ENCODE measurements around the gene OSBP2. TPM values are rescaled to one million over a fixed set of nuclear protein-coding genes. Genes with fewer than 3 reads are reported as not detected.

OSBP2 gene
- total and polyA plus RNA-seq, 2 experiments from 2014 or later, result 2.1 to 2.9 TPM

- Histone ChIP-seq H3K79me2 (replicated peaks; ENCODE audit: insufficient read depth) (peaks cover 74% of the 10 kb centered on the region), H4K20me1 (replicated peaks; ENCODE audit: insufficient read depth) (peaks cover 49% of the 10 kb centered on the region), H3K4me2 (no peak overlapping the region), H3F3A (replicated peaks; ENCODE audit: low read depth) (0 out of 2 replicates have a peak, but pooled peaks cover 4% of the 10 kb centered on the region), H3K4me3 (no peak overlapping the region), H3K4me1 (ENCODE audit: insufficient read depth) (no peaks in the 10 kb centered on the region), H3K9me2 (ENCODE audit: insufficient read depth) (no peaks in the 10 kb centered on the region), H2AFZ (no peak overlapping the region), H3K36me3 (ENCODE audit: insufficient read depth) (peaks cover 63% of the 10 kb centered on the region), H3K27ac (ENCODE audit: low read depth) (no peak overlapping the region), H3K27me3 (ENCODE audit: insufficient read depth) (no peaks in the 10 kb centered on the region)
- no peak overlapping the region for H3K27ac Mint-ChIP-seq
- DNase-seq (ENCODE audit: low spot score) (no peak), ATAC-seq (no peak)
- no peaks in the 10 kb centered on the region for H3K4me1 Mint-ChIP-seq
- no peak overlapping the region for H3K4me3 Mint-ChIP-seq
- H3K27me3 Mint-ChIP-seq (ENCODE audit: insufficient read depth, low read depth, poor library complexity), result no peaks in the 10 kb centered on the region
- no peaks in the 10 kb centered on the region for H3K9me3 Mint-ChIP-seq
- TF ChIP-seq, protein P1, sequence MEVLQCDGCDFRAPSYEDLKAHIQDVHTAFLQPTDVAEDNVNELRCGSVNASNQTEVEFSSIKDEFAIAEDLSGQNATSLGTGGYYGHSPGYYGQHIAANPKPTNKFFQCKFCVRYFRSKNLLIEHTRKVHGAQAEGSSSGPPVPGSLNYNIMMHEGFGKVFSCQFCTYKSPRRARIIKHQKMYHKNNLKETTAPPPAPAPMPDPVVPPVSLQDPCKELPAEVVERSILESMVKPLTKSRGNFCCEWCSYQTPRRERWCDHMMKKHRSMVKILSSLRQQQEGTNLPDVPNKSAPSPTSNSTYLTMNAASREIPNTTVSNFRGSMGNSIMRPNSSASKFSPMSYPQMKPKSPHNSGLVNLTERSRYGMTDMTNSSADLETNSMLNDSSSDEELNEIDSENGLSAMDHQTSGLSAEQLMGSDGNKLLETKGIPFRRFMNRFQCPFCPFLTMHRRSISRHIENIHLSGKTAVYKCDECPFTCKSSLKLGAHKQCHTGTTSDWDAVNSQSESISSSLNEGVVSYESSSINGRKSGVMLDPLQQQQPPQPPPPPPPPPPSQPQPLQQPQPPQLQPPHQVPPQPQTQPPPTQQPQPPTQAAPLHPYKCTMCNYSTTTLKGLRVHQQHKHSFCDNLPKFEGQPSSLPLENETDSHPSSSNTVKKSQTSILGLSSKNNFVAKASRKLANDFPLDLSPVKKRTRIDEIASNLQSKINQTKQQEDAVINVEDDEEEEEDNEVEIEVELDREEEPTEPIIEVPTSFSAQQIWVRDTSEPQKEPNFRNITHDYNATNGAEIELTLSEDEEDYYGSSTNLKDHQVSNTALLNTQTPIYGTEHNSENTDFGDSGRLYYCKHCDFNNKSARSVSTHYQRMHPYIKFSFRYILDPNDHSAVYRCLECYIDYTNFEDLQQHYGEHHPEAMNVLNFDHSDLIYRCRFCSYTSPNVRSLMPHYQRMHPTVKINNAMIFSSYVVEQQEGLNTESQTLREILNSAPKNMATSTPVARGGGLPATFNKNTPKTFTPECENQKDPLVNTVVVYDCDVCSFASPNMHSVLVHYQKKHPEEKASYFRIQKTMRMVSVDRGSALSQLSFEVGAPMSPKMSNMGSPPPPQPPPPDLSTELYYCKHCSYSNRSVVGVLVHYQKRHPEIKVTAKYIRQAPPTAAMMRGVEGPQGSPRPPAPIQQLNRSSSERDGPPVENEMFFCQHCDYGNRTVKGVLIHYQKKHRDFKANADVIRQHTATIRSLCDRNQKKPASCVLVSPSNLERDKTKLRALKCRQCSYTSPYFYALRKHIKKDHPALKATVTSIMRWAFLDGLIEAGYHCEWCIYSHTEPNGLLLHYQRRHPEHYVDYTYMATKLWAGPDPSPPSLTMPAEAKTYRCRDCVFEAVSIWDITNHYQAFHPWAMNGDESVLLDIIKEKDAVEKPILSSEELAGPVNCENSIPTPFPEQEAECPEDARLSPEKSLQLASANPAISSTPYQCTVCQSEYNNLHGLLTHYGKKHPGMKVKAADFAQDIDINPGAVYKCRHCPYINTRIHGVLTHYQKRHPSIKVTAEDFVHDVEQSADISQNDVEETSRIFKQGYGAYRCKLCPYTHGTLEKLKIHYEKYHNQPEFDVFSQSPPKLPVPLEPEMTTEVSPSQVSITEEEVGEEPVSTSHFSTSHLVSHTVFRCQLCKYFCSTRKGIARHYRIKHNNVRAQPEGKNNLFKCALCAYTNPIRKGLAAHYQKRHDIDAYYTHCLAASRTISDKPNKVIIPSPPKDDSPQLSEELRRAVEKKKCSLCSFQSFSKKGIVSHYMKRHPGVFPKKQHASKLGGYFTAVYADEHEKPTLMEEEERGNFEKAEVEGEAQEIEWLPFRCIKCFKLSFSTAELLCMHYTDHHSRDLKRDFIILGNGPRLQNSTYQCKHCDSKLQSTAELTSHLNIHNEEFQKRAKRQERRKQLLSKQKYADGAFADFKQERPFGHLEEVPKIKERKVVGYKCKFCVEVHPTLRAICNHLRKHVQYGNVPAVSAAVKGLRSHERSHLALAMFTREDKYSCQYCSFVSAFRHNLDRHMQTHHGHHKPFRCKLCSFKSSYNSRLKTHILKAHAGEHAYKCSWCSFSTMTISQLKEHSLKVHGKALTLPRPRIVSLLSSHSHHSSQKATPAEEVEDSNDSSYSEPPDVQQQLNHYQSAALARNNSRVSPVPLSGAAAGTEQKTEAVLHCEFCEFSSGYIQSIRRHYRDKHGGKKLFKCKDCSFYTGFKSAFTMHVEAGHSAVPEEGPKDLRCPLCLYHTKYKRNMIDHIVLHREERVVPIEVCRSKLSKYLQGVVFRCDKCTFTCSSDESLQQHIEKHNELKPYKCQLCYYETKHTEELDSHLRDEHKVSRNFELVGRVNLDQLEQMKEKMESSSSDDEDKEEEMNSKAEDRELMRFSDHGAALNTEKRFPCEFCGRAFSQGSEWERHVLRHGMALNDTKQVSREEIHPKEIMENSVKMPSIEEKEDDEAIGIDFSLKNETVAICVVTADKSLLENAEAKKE (CRISPR knock-in tag; IDR thresholded peaks at IDR 0.05), result no peak
- TF ChIP-seq NANOG (IDR thresholded peaks at IDR 0.05; ENCODE audit: borderline replicate concordance) (no peak), CTCF (conservative IDR thresholded peaks at IDR 0.05; ENCODE audit: low read depth in 2 of 2) (no peak), JUNB (IDR thresholded peaks at IDR 0.05; ENCODE audit: unreplicated experiment) (no peak), ETS1 (IDR thresholded peaks at IDR 0.05) (no peak), EZH2phosphoT487 (IDR thresholded peaks at IDR 0.05; ENCODE audit: unreplicated experiment) (no peak), ZNF114 (CRISPR knock-in tag; IDR thresholded peaks at IDR 0.05) (no peak), POLR2AphosphoS5 (IDR thresholded peaks at IDR 0.05; ENCODE audit: low read depth) (no peak), ZNF331 (CRISPR knock-in tag; IDR thresholded peaks at IDR 0.05; ENCODE audit: low read depth) (no peak), STAT1 (IDR thresholded peaks at IDR 0.05; ENCODE audit: unreplicated experiment) (no peak), EZH2 (IDR thresholded peaks at IDR 0.05; ENCODE audit: low read depth, unreplicated experiment) (no peak), CREB1 (CRISPR knock-in tag; IDR thresholded peaks at IDR 0.05; ENCODE audit: low read depth) (no peak)
- TF ChIP-seq, protein P2, sequence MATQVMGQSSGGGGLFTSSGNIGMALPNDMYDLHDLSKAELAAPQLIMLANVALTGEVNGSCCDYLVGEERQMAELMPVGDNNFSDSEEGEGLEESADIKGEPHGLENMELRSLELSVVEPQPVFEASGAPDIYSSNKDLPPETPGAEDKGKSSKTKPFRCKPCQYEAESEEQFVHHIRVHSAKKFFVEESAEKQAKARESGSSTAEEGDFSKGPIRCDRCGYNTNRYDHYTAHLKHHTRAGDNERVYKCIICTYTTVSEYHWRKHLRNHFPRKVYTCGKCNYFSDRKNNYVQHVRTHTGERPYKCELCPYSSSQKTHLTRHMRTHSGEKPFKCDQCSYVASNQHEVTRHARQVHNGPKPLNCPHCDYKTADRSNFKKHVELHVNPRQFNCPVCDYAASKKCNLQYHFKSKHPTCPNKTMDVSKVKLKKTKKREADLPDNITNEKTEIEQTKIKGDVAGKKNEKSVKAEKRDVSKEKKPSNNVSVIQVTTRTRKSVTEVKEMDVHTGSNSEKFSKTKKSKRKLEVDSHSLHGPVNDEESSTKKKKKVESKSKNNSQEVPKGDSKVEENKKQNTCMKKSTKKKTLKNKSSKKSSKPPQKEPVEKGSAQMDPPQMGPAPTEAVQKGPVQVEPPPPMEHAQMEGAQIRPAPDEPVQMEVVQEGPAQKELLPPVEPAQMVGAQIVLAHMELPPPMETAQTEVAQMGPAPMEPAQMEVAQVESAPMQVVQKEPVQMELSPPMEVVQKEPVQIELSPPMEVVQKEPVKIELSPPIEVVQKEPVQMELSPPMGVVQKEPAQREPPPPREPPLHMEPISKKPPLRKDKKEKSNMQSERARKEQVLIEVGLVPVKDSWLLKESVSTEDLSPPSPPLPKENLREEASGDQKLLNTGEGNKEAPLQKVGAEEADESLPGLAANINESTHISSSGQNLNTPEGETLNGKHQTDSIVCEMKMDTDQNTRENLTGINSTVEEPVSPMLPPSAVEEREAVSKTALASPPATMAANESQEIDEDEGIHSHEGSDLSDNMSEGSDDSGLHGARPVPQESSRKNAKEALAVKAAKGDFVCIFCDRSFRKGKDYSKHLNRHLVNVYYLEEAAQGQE (IDR thresholded peaks at IDR 0.05; ENCODE audit: unreplicated experiment), result no peak
- H3K36me3 Mint-ChIP-seq (ENCODE audit: low read depth), result peaks cover 72% of the 10 kb centered on the region
Observed at GRCh38 chr22:30953206-30953605, 258.5 kb downstream of the OSBP2 start.
